Fibroblast of peridontal ligament (primary cell): ENCODE measurements around the gene PCDHGA10.
"Not testable (repeated sequence)": the region's sequence is repeated elsewhere in the genome, so short reads cannot be mapped to it uniquely, and the experiment has no call there.

Experiments
- DNase-seq: peaks from one replicate; pipeline ENCODE4 v3.0.0-alpha.2; 2010; ENCODE audit errors: extremely low read depth

PCDHGA10 gene

DNA sequence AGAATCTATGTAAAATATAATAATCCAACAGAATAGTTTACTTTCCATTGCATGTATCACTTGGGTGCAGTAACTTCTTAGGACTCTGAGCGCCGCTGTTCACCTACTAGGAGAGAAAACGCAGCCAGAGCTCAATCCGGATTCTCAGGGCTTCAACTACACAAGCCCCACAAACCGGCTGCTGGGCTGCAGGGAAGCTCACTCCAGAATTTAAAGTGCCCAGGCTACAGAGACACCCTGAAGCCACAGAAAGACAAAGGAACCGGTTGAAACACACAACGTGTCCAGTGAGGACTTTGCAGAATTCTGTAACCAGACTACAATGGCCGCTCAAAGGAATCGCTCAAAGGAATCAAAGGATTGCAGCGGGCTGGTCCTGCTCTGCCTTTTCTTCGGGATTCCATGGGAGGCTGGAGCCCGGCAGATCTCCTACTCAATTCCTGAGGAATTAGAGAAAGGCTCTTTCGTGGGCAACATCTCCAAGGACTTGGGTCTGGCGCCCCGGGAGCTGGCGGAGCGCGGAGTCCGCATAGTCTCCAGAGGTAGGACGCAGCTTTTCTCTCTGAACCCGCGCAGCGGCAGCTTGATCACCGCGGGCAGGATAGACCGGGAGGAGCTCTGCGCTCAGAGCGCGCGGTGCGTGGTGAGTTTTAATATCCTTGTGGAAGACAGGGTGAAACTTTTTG is at the start of gene PCDHGA10:
Gene PCDHGA10 (plus strand): TSS at position 134 of the 686 bp plus-strand sequence. CDS start 189 bp downstream, at position 323.
- peak; percentile 84 for DNase-seq

DNA sequence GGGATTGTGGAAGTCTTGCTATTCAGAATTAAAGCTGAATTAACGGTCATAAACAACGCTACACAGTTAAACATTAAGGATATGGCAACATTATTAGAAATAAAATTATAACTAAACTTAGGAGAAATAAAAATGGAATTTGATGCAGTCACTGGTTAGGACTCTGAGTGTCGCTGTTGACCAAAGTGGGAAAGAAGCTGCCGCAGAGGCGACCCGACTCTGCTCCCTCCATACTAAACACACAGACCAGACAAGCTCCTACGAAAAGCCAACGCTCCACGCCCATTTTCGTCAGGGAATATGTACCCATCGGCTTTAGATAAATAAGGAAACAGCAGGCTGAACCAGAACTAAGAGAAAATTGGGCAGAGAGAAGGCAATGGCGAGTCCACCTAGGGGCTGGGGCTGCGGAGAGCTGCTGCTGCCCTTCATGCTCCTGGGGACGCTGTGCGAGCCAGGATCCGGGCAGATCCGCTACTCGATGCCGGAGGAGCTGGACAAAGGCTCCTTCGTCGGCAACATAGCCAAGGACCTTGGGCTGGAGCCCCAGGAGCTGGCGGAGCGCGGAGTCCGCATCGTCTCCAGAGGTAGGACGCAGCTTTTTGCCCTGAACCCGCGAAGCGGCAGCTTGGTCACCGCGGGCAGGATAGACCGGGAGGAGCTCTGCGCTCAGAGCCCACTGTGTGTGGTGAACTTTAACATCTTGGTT is 48.7 kb upstream of the PCDHGA10 start, which contains the start of gene PCDHGA5:
Gene PCDHGA5 (plus strand): TSS at position 211 of the 709 bp plus-strand sequence. CDS start 169 bp downstream, at position 380.
- no peak for DNase-seq

DNA sequence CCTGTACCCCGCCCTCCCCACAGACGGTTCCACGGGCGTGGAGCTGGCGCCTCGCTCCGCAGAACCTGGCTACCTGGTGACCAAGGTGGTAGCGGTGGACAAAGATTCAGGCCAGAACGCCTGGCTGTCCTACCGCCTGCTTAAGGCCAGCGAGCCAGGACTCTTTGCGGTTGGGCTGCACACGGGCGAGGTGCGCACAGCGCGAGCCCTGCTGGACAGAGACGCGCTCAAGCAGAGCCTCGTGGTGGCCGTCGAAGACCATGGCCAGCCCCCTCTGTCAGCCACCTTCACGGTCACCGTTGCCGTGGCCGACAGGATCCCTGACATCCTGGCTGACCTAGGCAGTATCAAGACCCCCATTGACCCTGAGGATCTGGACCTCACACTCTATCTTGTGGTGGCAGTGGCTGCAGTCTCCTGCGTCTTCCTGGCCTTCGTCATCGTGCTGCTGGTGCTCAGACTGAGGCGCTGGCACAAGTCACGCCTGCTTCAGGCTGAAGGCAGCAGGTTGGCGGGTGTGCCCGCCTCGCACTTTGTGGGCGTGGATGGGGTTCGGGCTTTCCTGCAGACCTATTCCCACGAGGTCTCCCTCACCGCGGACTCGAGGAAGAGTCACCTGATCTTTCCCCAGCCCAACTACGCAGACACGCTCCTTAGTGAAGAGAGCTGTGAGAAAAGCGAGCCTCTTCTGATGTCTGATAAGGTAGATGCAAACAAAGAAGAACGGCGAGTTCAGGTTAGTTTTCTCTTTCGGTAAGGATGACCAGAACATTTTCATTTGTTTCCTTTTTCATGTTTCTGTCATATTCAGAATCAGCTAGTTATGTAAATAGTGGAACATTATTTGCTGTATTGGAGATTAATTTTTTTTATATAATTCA is 46.5 kb upstream of the PCDHGA10 start:
- DNase-seq = no peak

DNA sequence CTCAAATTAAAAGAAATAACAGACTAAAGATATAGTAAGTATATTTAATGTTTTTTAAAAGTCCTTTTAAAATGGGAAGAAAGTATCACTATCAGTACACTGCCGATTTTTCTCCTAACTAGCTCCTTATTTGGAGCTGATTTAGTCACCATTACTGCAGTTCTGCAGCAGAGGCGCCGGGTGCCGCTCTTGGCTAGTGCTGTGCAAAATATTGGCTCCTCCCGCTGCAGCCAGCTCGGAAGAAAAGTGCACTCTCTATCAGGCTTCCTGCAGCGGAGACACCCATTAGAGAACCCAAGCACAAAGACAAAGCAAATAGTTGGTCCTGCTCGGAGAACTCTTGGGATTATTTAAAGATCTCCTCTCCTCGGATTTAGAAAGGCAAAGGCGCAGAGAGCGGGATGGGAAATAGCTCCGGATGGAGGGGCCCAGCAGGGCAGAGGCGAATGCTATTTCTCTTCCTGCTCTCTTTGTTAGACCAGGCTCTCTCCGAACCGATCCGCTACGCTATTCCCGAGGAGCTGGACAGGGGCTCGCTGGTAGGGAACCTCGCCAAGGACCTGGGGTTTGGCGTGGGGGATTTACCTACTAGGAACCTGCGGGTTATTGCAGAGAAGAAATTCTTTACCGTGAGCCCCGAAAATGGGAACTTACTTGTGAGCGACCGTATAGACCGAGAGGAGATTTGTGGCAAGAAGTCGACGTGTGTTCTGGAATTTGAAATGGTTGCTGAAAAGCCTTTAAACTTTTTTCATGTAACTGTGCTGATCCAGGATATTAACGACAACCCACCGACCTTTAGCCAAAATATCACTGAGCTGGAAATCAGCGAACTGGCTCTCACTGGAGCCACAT is 42.6 kb upstream of the PCDHGA10 start, which contains the start of gene PCDHGB3:
Gene PCDHGB3 (plus strand): TSS at position 249 of the 855 bp plus-strand sequence. CDS start 153 bp downstream, at position 402.
- DNase-seq = peak; percentile 38

DNA sequence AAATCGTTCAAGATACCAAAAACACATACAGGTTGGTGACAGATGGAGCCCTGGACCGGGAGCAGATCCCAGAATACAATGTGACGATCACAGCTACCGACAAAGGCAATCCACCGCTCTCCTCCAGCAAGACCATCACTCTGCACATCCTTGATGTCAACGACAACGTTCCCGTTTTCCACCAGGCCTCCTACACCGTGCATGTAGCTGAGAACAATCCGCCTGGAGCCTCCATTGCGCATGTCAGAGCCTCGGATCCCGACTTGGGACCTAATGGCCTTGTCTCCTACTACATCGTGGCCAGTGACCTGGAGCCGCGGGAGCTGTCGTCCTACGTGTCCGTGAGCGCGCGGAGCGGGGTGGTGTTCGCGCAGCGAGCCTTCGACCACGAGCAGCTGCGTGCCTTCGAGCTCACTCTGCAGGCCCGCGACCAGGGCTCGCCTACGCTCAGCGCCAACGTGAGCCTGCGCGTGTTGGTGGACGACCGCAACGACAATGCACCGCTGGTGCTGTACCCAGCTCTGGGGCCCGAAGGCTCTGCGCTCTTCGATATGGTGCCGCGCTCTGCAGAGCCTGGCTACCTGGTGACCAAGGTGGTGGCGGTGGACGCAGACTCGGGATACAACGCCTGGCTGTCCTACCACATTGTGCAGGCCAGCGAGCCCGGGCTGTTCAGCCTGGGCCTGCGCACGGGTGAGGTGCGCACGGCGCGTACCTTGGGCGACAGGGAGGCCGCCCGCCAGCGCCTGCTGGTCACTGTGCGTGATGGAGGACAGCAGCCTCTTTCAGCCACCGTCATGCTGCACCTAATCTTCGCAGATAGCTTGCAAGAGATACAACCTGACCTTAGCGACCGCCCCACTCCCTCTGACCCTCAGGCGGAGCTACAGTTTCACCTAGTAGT is 41.0 kb upstream of the PCDHGA10 start:
- no peak for DNase-seq

DNA sequence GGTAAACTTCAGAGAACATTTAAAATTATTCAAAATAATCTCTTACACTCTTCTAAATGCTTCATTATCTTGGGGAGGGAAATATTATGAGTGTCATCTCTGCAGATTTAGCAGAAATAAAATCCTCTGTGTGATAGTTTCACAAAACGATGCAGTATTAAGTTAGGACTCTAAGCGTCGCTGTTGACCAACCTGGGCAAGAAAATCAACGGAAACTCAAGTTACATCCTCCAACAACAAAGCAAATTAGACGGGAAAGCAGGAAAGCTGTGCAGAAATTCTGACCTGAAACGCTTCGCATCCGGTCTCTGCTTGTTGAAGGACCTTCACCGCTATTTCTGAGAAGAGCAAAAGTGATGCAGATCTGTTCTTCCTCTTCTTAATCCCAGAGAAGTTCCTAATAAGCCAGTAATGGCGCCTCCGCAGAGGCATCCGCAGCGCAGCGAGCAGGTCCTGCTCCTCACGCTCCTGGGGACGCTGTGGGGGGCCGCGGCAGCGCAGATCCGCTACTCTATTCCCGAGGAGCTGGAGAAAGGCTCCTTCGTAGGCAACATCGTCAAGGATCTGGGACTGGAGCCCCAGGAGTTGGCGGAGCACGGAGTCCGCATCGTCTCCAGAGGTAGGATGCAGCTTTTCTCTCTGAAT is 39.0 kb upstream of the PCDHGA10 start, which contains the start of gene PCDHGA6:
Gene PCDHGA6 (plus strand): TSS at position 219 of the 645 bp plus-strand sequence. CDS start 193 bp downstream, at position 412.
- peak; percentile 49 for DNase-seq

DNA sequence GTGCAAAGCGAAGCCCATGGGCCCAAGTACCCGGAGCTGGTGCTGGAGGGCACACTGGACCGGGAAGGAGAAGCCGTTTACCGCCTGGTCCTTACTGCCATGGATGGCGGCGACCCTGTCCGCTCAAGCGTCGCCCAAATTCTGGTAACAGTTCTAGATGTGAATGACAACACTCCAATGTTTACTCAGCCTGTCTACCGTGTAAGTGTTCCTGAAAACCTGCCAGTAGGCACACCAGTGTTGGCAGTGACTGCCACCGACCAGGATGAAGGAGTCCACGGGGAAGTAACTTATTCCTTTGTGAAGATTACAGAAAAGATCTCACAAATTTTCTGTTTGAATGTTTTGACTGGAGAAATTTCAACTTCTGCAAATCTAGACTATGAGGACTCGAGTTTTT is 38.2 kb upstream of the PCDHGA10 start:
- no peak for DNase-seq

DNA sequence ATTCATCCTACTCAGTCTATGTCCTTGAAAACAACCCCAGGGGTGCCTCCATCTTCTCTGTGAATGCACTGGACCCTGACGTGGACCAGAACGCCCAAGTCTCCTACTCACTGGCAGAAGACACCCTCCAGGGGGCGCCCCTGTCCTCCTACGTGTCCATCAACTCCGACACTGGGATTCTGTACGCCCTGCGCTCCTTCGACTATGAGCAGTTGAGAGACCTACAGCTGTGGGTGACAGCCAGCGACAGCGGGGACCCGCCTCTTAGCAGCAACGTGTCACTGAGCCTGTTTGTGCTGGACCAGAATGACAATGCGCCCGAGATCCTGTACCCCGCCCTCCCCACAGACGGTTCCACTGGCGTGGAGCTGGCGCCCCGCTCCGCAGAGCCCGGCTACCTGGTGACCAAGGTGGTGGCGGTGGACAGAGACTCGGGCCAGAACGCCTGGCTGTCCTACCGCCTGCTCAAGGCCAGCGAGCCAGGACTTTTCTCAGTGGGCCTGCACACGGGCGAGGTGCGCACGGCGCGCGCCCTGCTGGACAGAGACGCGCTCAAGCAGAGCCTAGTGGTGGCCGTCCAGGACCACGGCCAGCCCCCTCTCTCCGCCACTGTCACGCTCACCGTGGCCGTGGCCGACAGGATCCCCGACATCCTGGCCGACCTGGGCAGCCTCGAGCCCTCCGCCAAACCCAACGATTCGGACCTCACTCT is 37.2 kb upstream of the PCDHGA10 start:
- not testable (repeated sequence) for DNase-seq

DNA sequence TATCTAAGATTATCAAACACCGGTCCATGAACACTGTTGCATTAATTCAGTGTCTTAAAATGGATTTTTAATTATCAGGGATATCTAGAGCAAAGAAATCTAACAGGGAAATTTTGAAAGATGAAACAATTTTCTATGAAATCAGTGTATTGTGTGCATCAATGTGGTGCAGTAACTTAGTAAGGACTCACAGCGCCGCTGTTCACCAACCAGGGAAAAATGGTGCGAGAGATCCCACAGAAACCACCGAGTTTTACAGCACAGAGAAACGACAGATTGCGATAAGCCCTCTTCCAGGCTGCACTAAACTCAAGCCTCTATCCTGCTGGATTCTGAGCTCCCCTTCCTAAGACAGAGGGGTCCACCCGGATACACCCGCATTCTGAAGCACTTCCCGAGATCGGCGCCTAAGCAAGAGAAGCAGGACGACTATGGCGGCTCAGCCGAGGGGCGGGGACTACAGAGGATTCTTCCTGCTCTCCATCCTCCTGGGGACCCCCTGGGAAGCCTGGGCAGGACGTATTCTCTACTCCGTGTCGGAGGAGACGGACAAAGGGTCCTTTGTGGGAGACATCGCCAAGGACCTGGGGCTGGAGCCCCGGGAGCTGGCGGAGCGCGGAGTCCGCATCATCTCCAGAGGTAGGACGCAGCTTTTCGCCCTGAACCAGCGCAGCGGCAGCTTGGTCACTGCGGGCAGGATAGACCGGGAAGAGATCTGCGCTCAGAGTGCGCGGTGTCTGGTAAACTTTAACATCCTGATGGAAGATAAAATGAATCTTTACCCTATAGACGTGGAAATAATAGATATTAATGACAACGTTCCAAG is 30.1 kb upstream of the PCDHGA10 start, which contains the start of gene PCDHGA7:
Gene PCDHGA7 (plus strand): TSS at position 274 of the 826 bp plus-strand sequence. CDS start 158 bp downstream, at position 432.
- peak; percentile 52 for DNase-seq

DNA sequence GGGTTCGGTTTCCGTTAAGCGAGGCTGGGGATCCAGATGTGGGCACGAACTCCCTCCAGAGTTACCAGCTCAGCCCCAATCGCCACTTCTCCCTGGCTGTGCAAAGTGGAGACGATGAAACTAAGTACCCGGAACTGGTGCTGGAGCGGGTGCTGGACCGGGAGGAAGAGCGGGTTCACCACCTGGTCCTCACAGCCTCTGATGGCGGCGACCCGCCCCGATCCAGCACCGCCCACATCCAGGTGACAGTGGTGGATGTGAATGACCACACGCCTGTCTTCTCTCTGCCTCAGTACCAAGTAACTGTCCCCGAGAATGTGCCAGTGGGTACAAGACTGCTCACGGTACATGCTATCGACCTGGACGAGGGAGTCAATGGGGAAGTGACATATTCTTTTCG is 29.4 kb upstream of the PCDHGA10 start:
- DNase-seq = no peak

DNA sequence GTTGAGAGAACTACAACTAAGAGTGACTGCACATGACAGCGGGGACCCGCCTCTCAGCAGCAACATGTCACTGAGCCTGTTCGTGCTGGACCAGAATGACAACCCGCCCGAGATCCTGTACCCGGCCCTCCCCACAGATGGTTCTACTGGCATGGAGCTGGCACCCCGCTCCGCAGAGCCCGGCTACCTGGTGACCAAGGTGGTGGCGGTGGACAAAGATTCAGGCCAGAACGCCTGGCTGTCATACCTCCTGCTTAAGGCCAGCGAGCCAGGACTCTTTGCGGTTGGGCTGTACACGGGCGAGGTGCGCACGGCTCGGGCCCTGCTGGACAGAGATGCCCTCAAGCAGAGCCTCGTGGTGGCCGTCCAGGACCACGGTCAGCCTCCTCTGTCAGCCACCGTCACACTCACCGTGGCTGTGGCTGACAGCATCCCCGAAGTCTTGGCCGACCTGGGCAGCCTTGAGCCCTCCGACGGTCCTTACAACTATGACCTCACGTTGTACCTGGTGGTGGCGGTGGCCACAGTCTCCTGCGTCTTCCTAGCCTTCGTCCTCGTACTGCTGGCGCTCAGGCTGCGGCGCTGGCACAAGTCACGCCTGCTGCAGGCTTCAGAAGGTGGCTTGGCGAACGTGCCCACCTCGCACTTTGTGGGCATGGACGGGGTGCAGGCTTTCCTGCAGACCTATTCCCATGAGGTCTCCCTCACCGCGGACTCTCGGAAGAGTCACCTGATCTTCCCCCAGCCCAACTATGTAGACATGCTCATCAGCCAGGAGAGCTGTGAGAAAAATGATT is 28.1 kb upstream of the PCDHGA10 start:
- no peak for DNase-seq

DNA sequence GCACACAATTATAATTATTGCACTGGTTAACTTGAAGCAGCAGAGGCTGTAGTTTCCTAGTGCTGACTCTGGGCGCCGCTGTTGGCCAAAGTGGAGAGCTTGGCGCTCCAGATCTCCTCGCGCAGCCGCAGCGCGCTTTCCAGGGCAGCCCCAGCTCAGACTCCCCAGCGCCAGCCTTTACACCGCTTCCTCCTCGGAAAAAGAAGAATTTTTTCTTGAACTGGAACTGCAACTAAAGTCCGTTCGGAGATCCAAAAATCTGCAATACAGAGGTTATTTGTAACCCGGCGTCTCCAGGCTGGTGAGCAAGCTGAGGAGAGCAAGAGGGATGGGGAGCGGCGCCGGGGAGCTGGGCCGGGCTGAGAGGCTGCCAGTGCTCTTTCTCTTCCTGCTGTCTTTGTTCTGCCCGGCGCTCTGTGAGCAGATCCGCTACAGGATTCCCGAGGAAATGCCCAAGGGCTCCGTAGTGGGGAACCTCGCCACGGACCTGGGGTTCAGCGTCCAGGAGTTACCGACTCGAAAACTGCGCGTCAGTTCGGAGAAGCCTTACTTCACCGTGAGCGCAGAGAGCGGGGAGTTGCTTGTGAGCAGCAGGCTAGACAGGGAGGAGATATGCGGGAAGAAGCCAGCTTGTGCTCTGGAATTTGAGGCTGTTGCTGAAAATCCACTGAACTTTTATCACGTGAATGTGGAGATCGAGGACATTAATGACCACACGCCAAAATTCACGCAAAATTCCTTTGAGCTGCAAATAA is 25.1 kb upstream of the PCDHGA10 start, which contains the start of gene PCDHGB4:
Gene PCDHGB4 (plus strand): TSS at position 142 of the 755 bp plus-strand sequence. CDS start 187 bp downstream, at position 329.
- DNase-seq = peak; percentile 60

DNA sequence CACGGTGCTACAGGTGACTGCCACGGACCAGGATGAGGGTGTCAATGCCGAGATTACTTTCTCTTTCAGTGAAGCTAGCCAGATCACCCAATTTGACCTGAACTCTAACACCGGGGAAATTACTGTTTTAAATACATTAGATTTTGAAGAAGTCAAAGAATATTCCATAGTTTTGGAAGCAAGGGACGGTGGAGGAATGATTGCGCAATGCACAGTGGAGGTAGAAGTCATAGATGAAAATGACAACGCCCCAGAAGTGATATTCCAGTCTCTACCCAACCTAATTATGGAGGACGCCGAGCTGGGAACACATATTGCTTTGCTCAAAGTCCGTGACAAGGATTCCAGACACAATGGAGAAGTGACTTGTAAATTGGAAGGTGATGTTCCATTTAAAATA is 24.1 kb upstream of the PCDHGA10 start:
- DNase-seq = no peak

DNA sequence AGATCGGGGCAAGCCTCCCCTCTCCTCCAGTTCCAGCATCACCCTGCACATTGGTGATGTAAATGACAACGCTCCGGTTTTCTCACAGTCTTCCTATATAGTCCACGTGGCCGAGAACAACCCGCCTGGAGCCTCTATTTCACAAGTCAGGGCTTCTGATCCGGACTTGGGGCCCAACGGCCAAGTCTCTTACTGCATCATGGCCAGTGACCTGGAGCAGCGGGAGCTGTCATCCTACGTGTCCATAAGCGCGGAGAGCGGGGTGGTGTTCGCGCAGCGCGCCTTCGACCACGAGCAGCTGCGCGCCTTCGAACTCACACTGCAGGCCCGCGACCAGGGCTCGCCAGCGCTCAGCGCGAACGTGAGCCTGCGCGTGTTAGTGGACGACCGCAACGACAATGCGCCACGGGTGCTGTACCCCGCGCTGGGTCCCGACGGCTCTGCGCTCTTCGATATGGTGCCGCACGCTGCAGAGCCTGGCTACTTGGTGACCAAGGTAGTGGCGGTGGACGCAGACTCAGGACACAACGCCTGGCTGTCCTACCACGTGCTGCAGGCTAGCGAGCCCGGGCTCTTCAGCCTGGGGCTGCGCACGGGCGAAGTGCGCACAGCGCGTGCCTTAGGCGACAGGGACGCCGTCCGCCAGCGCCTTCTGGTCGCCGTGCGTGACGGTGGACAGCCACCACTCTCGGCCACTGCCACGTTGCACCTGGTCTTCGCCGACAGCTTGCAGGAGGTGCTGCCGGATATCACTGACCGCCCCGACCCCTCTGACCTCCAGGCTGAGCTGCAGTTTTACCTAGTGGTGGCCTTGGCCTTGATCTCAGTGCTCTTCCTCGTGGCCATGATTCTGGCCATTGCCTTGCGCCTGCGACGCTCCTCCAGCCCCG is 23.4 kb upstream of the PCDHGA10 start:
- no peak for DNase-seq
